HFF-Myc (cell line): ENCODE data around the gene LTBP1.

ENCODE experiments used
- DNase-seq: peaks from one replicate; pipeline ENCODE4 v3.0.0-alpha.2; 2011; ENCODE audit warnings: low read depth; ENCODE audit errors: extremely low read depth
- H3K4me3 ChIP-seq: replicated peaks from 2 replicates; pipeline ENCODE4 v1.5.1; 2011; ENCODE audit warnings: low read depth, mild to moderate bottlenecking, control low read depth, low read length
- CTCF ChIP-seq: IDR thresholded peaks from 2 replicates; pipeline ENCODE4 v1.5.1; 2012; ENCODE audit warnings: mild to moderate bottlenecking, low read depth, low read length, control low read depth; ENCODE audit errors: missing control alignments

Gene LTBP1

GRCh38 chr2:33077311-33077710 lies 130.6 kb downstream of the LTBP1 start:
- no peak for TF ChIP-seq CTCF
- H3K4me3 ChIP-seq = no peak overlapping the region

GRCh38 chr2:33077844-33078243 lies 131.1 kb downstream of the LTBP1 start:
- no peak overlapping the region for H3K4me3 ChIP-seq
- no peak for DNase-seq
- no peak for TF ChIP-seq CTCF

More at GRCh38 chr2:33077311-33077710, 130.6 kb downstream of the LTBP1 start:
- no peak for DNase-seq

- no peak overlapping the region for H3K4me3 ChIP-seq
- no peak for TF ChIP-seq CTCF
- DNase-seq = no peak
Measured at GRCh38 chr2:33081691-33082090, 134.9 kb downstream of the LTBP1 start.

DNA sequence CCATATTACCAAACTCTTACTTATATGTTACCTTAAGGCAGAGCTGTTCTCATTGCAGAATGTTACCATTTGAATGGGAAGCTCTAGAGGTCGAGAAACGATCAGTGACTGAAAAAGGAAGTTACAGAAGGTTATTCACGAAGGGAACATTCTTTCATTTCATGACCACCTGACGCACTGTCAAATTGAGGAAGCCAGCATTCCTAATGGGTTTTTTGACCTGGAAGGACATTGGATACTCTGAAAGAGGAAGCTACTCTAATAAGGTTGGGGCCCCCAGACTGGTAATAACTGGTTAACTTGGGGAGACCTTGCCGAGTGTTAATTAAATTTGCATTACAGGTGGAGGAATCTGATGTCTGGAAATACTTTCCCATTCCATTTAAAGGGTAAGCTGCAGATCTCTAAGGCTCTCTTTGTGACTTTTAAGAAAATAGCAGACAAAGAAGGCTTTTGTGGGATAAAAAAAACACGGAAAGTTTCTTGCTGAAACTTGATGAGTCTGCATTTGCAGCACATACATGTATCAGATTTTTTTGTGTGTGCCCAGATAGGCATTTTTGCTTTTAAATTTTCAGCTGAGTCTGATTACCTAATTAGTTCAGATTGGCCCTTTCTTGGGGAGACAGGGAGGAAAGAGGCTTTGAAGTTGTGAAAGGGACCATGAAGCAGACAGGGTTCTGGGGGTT lies 137.1 kb downstream of the LTBP1 start:
- no peak for TF ChIP-seq CTCF
- no peak for DNase-seq
- H3K4me3 ChIP-seq = no peak overlapping the region

DNA sequence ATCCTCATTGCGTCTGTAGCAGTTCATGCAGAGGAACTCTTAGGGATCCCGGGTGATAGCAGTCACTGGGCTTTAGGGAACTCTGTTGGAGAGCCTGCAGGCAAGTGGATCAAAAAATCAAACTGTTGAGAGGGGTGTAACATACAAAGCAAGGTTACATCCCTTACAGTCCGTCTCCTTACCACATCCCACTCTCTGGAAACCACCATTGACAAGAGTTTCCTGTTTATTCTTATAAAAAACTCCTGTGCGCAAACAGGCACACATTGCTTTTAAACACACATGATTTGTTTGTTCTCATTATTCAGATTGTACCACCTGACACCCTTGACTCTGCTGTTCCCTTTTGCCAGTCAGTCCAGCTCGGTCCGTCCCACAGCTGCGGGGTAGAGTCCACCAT lies 137.7 kb downstream of the LTBP1 start:
- TF ChIP-seq CTCF = no peak
- H3K4me3 ChIP-seq = no peak overlapping the region
- no peak for DNase-seq

DNA sequence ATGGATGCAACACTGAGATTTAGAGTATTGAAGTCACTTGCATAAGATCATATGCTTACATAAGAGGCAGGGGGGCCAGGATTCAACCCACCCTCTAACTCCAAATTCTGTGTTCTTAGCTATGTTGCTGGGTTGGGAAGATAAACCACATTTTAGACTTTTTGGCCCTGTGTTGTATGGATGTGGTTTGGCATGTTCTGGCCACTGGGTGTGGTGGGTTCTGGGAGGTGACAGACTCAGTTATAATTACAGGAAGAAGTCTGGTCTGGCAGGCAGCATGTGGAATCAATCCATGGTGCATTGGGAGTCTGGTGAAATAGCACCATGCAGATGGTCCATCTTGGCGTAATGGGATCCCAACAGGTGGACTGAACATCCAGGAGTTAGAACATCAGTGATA lies 138.9 kb downstream of the LTBP1 start:
- no peak for DNase-seq
- no peak overlapping the region for H3K4me3 ChIP-seq
- TF ChIP-seq CTCF = no peak
